Memory B cell (primary cell): ENCODE data around the gene PARP8.

Source experiments
- ATAC-seq: fragments of 150-1000 bp; cut with Tn5 transposase; 2 replicates; pipeline ENCODE4 v1.10.0; 2021; ENCODE audit warnings: low read depth, mild to moderate bottlenecking, moderate library complexity
- DNase-seq, 2 donors: peaks; one replicate each; pipeline ENCODE4 v3.0.0; 2022; ENCODE audit warnings: low spot score in 2 of 2
- H3K27ac Mint-ChIP-seq: one replicate; pipeline ENCODE4 v1.8.0; 2022; ENCODE audit warnings: mild to moderate bottlenecking, moderate library complexity, mixed read lengths
- H3K27me3 Mint-ChIP-seq: one replicate; pipeline ENCODE4 v1.8.0; 2022; ENCODE audit warnings: mixed read lengths
- H3K36me3 Mint-ChIP-seq: one replicate; pipeline ENCODE4 v1.8.0; 2022; ENCODE audit warnings: mild to moderate bottlenecking, mixed read lengths
- H3K4me1 Mint-ChIP-seq: one replicate; pipeline ENCODE4 v1.8.0; 2022; ENCODE audit warnings: mixed read lengths
- H3K4me3 Mint-ChIP-seq: one replicate; pipeline ENCODE4 v1.8.0; 2022; ENCODE audit warnings: mild to moderate bottlenecking, moderate library complexity, mixed read lengths
- H3K9me3 Mint-ChIP-seq: one replicate; pipeline ENCODE4 v1.8.0; 2022; ENCODE audit warnings: mixed read lengths

The PARP8 gene

GRCh38 chr5:50700706-50701105 is 34.3 kb downstream of the PARP8 start:
- peaks cover 17% of the 10 kb centered on the region for H3K4me1 Mint-ChIP-seq
- H3K4me3 Mint-ChIP-seq: no peak overlapping the region
- H3K27ac Mint-ChIP-seq: peak overlapping the region; percentile 19

GRCh38 chr5:50702615-50703366 is 36.4 kb downstream of the PARP8 start:
- no peaks in the 10 kb centered on the region for H3K27me3 Mint-ChIP-seq
- H3K4me1 Mint-ChIP-seq: peaks cover 21% of the 10 kb centered on the region
- ATAC-seq: peak; percentile 82
- no peak overlapping the region for H3K4me3 Mint-ChIP-seq
- no peak for DNase-seq
- peaks cover 2% of the 10 kb centered on the region for H3K9me3 Mint-ChIP-seq
- H3K36me3 Mint-ChIP-seq: peaks cover 12% of the 10 kb centered on the region
- H3K27ac Mint-ChIP-seq: peak overlapping the region; percentile 30

More at GRCh38 chr5:50700706-50701105, 34.3 kb downstream of the PARP8 start:
- DNase-seq (no peak), ATAC-seq (no peak)
- no peaks in the 10 kb centered on the region for H3K27me3 Mint-ChIP-seq
- peaks cover 12% of the 10 kb centered on the region for H3K36me3 Mint-ChIP-seq
- peaks cover 2% of the 10 kb centered on the region for H3K9me3 Mint-ChIP-seq

- H3K4me3 Mint-ChIP-seq: no peak overlapping the region
- peaks cover 2% of the 10 kb centered on the region for H3K9me3 Mint-ChIP-seq
- peaks cover 20% of the 10 kb centered on the region for H3K4me1 Mint-ChIP-seq
- peaks cover 12% of the 10 kb centered on the region for H3K36me3 Mint-ChIP-seq
- no peak overlapping the region for H3K27ac Mint-ChIP-seq
- DNase-seq: no peak
- no peak for ATAC-seq
- H3K27me3 Mint-ChIP-seq: no peaks in the 10 kb centered on the region
These were observed 36.9 kb downstream of the PARP8 start for GRCh38 chr5:50703367-50703666.

- no peak overlapping the region for H3K4me3 Mint-ChIP-seq
- DNase-seq (no peak), ATAC-seq (no peak)
- H3K9me3 Mint-ChIP-seq: peaks cover 2% of the 10 kb centered on the region
- H3K4me1 Mint-ChIP-seq: peaks cover 29% of the 10 kb centered on the region
- peak overlapping the region; percentile 56 for H3K27ac Mint-ChIP-seq
- H3K36me3 Mint-ChIP-seq: peaks cover 5% of the 10 kb centered on the region
- no peaks in the 10 kb centered on the region for H3K27me3 Mint-ChIP-seq
These were observed 38.3 kb downstream of the PARP8 start for GRCh38 chr5:50704730-50705129.

GRCh38 chr5:50709471-50709870 is 43.0 kb downstream of the PARP8 start:
- Mint-ChIP-seq H3K4me1 (peaks cover 37% of the 10 kb centered on the region), H3K36me3 (peaks cover 2% of the 10 kb centered on the region), H3K9me3 (no peaks in the 10 kb centered on the region), H3K27me3 (no peaks in the 10 kb centered on the region), H3K27ac (peak overlapping the region; percentile 93), H3K4me3 (peak overlapping the region; percentile 30)
- ATAC-seq (no peak), DNase-seq (no peak)

- Mint-ChIP-seq H3K4me1 (peaks cover 39% of the 10 kb centered on the region), H3K4me3 (peak overlapping the region; percentile 78), H3K27ac (peak overlapping the region; percentile 93), H3K27me3 (no peaks in the 10 kb centered on the region), H3K36me3 (peaks cover 2% of the 10 kb centered on the region), H3K9me3 (no peaks in the 10 kb centered on the region)
- ATAC-seq: peak; percentile 11
- DNase-seq: no peak
These were observed 44.4 kb downstream of the PARP8 start for GRCh38 chr5:50710838-50711237.

GRCh38 chr5:50711280-50711679 is 44.8 kb downstream of the PARP8 start:
- Mint-ChIP-seq H3K9me3 (no peaks in the 10 kb centered on the region), H3K4me3 (peak overlapping the region; percentile 78), H3K36me3 (peaks cover 2% of the 10 kb centered on the region), H3K4me1 (peaks cover 40% of the 10 kb centered on the region), H3K27me3 (no peaks in the 10 kb centered on the region), H3K27ac (peak overlapping the region; percentile 93)
- peak; percentile 31 to 41 for DNase-seq
- ATAC-seq: peak; percentile 99

GRCh38 chr5:50712479-50712878 is 46.0 kb downstream of the PARP8 start:
- H3K36me3 Mint-ChIP-seq: peaks cover 5% of the 10 kb centered on the region
- ATAC-seq (no peak), DNase-seq (no peak)
- H3K27me3 Mint-ChIP-seq: no peaks in the 10 kb centered on the region
- peak overlapping the region; percentile 45 for H3K4me3 Mint-ChIP-seq
- peaks cover 42% of the 10 kb centered on the region for H3K4me1 Mint-ChIP-seq
- peak overlapping the region; percentile 56 for H3K27ac Mint-ChIP-seq
- H3K9me3 Mint-ChIP-seq: peaks cover 3% of the 10 kb centered on the region

- peaks cover 5% of the 10 kb centered on the region for H3K36me3 Mint-ChIP-seq
- peaks cover 3% of the 10 kb centered on the region for H3K9me3 Mint-ChIP-seq
- DNase-seq (no peak), ATAC-seq (no peak)
- peak overlapping the region; percentile 46 for H3K27ac Mint-ChIP-seq
- peaks cover 43% of the 10 kb centered on the region for H3K4me1 Mint-ChIP-seq
- no peaks in the 10 kb centered on the region for H3K27me3 Mint-ChIP-seq
- no peak overlapping the region for H3K4me3 Mint-ChIP-seq
These were observed 48.6 kb downstream of the PARP8 start for GRCh38 chr5:50715001-50715400.

GRCh38 chr5:50716134-50716533 is 49.7 kb downstream of the PARP8 start:
- Mint-ChIP-seq H3K27me3 (no peaks in the 10 kb centered on the region), H3K27ac (peak overlapping the region; percentile 10), H3K36me3 (peaks cover 5% of the 10 kb centered on the region), H3K9me3 (peaks cover 3% of the 10 kb centered on the region), H3K4me1 (peaks cover 39% of the 10 kb centered on the region), H3K4me3 (no peak overlapping the region)
- no peak for ATAC-seq
- DNase-seq: no peak

- ATAC-seq: peak; percentile 61
- DNase-seq: no peak
- H3K27me3 Mint-ChIP-seq: no peaks in the 10 kb centered on the region
- peaks cover 3% of the 10 kb centered on the region for H3K9me3 Mint-ChIP-seq
- no peak overlapping the region for H3K4me3 Mint-ChIP-seq
- peaks cover 32% of the 10 kb centered on the region for H3K4me1 Mint-ChIP-seq
- H3K27ac Mint-ChIP-seq: peak overlapping the region; percentile 12
- peaks cover 5% of the 10 kb centered on the region for H3K36me3 Mint-ChIP-seq
These were observed 51.2 kb downstream of the PARP8 start for GRCh38 chr5:50717651-50718050.

- peaks cover 4% of the 10 kb centered on the region for H3K36me3 Mint-ChIP-seq
- H3K27ac Mint-ChIP-seq: peak overlapping the region; percentile 50
- H3K4me3 Mint-ChIP-seq: no peak overlapping the region
- DNase-seq (no peak), ATAC-seq (no peak)
- no peaks in the 10 kb centered on the region for H3K27me3 Mint-ChIP-seq
- peaks cover 28% of the 10 kb centered on the region for H3K4me1 Mint-ChIP-seq
- peaks cover 3% of the 10 kb centered on the region for H3K9me3 Mint-ChIP-seq
These were observed 53.7 kb downstream of the PARP8 start for GRCh38 chr5:50720061-50720710.

- peaks cover 1% of the 10 kb centered on the region for H3K36me3 Mint-ChIP-seq
- no peak overlapping the region for H3K27ac Mint-ChIP-seq
- no peak overlapping the region for H3K4me3 Mint-ChIP-seq
- H3K4me1 Mint-ChIP-seq: peaks cover 31% of the 10 kb centered on the region
- ATAC-seq (no peak), DNase-seq (no peak)
- H3K27me3 Mint-ChIP-seq: no peaks in the 10 kb centered on the region
- H3K9me3 Mint-ChIP-seq: peaks cover under 1% of the 10 kb centered on the region
These were observed 55.8 kb downstream of the PARP8 start for GRCh38 chr5:50722223-50722622.

- Mint-ChIP-seq H3K27me3 (no peaks in the 10 kb centered on the region), H3K27ac (no peak overlapping the region)
These were observed 57.8 kb downstream of the PARP8 start for GRCh38 chr5:50724262-50724661.

More at GRCh38 chr5:50724262-50724661, 57.8 kb downstream of the PARP8 start:
- Mint-ChIP-seq H3K9me3 (no peaks in the 10 kb centered on the region), H3K4me1 (peaks cover 19% of the 10 kb centered on the region), H3K4me3 (no peak overlapping the region), H3K36me3 (no peaks in the 10 kb centered on the region)
- ATAC-seq: no peak
- DNase-seq: no peak
